NT2/D1 (cell line): ENCODE data around the gene PIK3R3.

Source experiments
- SUZ12 ChIP-seq: IDR thresholded peaks from 2 replicates; pipeline ENCODE4 v1.6.1; 2011; ENCODE audit not compliant: insufficient read length, insufficient read depth; ENCODE audit errors: extremely low read depth
- YY1 ChIP-seq: IDR thresholded peaks from 2 replicates; pipeline ENCODE4 v1.6.1; 2011; ENCODE audit not compliant: insufficient read length, insufficient read depth
- ZNF274 ChIP-seq: IDR thresholded peaks from 2 replicates; pipeline ENCODE4 v1.6.1; 2011; ENCODE audit warnings: mild to moderate bottlenecking, low read depth, low read length

- no peak for TF ChIP-seq SUZ12
- no peak for TF ChIP-seq ZNF274
- no peak for TF ChIP-seq YY1
Measured at GRCh38 chr1:46030074-46030870, 102.2 kb downstream of the PIK3R3 start.
